SKM-1 (cell line): ENCODE results near the gene SEC61A1.

ENCODE experiments used
- DNase-seq: peaks from one replicate; lab custom pipeline; 2025; ENCODE audit not compliant: unreplicated experiment; lab: John Stamatoyannopoulos, UW

The SEC61A1 gene

GRCh38 chr3:128051837-128052594 is at the start of gene SEC61A1:
TSS of gene SEC61A1 (plus strand) at chr3:128052437. CDS start at chr3:128052553, 116 bp downstream.
- peak; percentile 87 for DNase-seq

- DNase-seq: no peak
Measured at GRCh38 chr3:128004661-128005060, 47.6 kb upstream of the SEC61A1 start.

GRCh38 chr3:128006061-128007032 is 45.9 kb upstream of the SEC61A1 start:
- DNase-seq: no peak

GRCh38 chr3:128007033-128007424 is 45.2 kb upstream of the SEC61A1 start:
- DNase-seq: no peak

GRCh38 chr3:128009952-128010846 is 42.0 kb upstream of the SEC61A1 start:
- DNase-seq: no peak

GRCh38 chr3:128011140-128011539 is 41.1 kb upstream of the SEC61A1 start:
- no peak for DNase-seq

- DNase-seq: no peak
Measured at GRCh38 chr3:128012050-128012449, 40.2 kb upstream of the SEC61A1 start.

GRCh38 chr3:128014548-128014947 is 37.7 kb upstream of the SEC61A1 start:
- no peak for DNase-seq

GRCh38 chr3:128016502-128016901 is 35.7 kb upstream of the SEC61A1 start:
- no peak for DNase-seq

GRCh38 chr3:128021768-128022372 is 30.4 kb upstream of the SEC61A1 start:
- no peak for DNase-seq

- DNase-seq: no peak
Measured at GRCh38 chr3:128033102-128033501, 19.1 kb upstream of the SEC61A1 start.

- DNase-seq: no peak
Measured at GRCh38 chr3:128036119-128036518, 16.1 kb upstream of the SEC61A1 start.

- DNase-seq: no peak
Measured at GRCh38 chr3:128040041-128040440, 12.2 kb upstream of the SEC61A1 start.

GRCh38 chr3:128040660-128041059 is 11.6 kb upstream of the SEC61A1 start:
- no peak for DNase-seq

- no peak for DNase-seq
Measured at GRCh38 chr3:128041344-128041743, 10.9 kb upstream of the SEC61A1 start.

GRCh38 chr3:128050597-128050996 is 1.6 kb upstream of the SEC61A1 start:
- DNase-seq: no peak

- DNase-seq: no peak
Measured at GRCh38 chr3:128051459-128051836, 789 bp upstream of the SEC61A1 start.

- DNase-seq: no peak
Measured at GRCh38 chr3:128052595-128053351, 536 bp downstream of the SEC61A1 start.

GRCh38 chr3:128053614-128054013 is 1.4 kb downstream of the SEC61A1 start:
- no peak for DNase-seq

- no peak for DNase-seq
Measured at GRCh38 chr3:128054367-128054766, 2.1 kb downstream of the SEC61A1 start.
